ENCODE results near the gene ALKBH3. TPM values are rescaled to one million over a fixed set of nuclear protein-coding genes. Genes with fewer than 3 reads are reported as not detected.

The ALKBH3 gene
- polyA plus RNA-seq, 1 experiment: 36.5 TPM

Other genes with a start within 250 kb of the ALKBH3 start
- 59.3 and 60.8 TPM in 2 replicates for gene HSD17B12, start 200.1 kb upstream of the ALKBH3 start, polyA plus RNA-seq (2011; rRNA removed)
- gene C11orf96, start 61.8 kb downstream of the ALKBH3 start, polyA plus RNA-seq (2011; rRNA removed): 0.87 and 1.2 TPM in 2 replicates
- not detected in 2 replicates for gene ACCSL, start 167.2 kb downstream of the ALKBH3 start, polyA plus RNA-seq (2011; rRNA removed)
- gene ACCS, start 185.4 kb downstream of the ALKBH3 start, polyA plus RNA-seq (2011; rRNA removed): 7.0 and 7.8 TPM in 2 replicates
- gene EXT2, start 214.8 kb downstream of the ALKBH3 start, polyA plus RNA-seq (2011; rRNA removed): 128 and 138 TPM in 2 replicates

Data from AG04450 (cell line).